Loucy (cell line): Measurements from ENCODE around the gene PCDHB8.
"Not testable (repeated sequence)": the region's sequence is repeated elsewhere in the genome, so short reads cannot be mapped to it uniquely, and the experiment has no call there.

ENCODE experiments used
- EZH2phosphoT487 ChIP-seq: fragments of 200-600 bp; IDR thresholded peaks from 2 replicates; pipeline ENCODE4 v1.6.1; 2018; ENCODE audit warnings: antibody characterized with exemption, mild to moderate bottlenecking, moderate library complexity, borderline replicate concordance
- TF ChIP-seq, protein P1 (sequence below): fragments of 200-600 bp; sonication (generic); conservative IDR thresholded peaks from 2 replicates; pipeline ENCODE4 v1.5.1; 2014; ENCODE audit warnings: mild to moderate bottlenecking, antibody characterized with exemption, low read length

DNA sequence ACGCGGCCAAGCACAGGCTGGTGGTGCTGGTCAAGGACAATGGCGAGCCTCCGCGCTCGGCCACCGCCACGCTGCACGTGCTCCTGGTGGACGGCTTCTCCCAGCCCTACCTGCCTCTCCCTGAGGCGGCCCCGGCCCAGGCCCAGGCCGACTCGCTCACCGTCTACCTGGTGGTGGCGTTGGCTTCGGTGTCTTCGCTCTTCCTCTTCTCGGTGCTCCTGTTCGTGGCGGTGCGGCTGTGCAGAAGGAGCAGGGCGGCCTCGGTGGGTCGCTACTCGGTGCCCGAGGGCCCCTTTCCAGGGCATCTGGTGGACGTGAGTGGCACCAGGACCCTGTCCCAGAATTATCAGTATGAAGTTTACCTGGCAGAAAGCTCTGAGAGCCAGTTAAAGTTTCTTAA, 19.7 kb upstream of the PCDHB8 start:
- TF ChIP-seq, protein P1, sequence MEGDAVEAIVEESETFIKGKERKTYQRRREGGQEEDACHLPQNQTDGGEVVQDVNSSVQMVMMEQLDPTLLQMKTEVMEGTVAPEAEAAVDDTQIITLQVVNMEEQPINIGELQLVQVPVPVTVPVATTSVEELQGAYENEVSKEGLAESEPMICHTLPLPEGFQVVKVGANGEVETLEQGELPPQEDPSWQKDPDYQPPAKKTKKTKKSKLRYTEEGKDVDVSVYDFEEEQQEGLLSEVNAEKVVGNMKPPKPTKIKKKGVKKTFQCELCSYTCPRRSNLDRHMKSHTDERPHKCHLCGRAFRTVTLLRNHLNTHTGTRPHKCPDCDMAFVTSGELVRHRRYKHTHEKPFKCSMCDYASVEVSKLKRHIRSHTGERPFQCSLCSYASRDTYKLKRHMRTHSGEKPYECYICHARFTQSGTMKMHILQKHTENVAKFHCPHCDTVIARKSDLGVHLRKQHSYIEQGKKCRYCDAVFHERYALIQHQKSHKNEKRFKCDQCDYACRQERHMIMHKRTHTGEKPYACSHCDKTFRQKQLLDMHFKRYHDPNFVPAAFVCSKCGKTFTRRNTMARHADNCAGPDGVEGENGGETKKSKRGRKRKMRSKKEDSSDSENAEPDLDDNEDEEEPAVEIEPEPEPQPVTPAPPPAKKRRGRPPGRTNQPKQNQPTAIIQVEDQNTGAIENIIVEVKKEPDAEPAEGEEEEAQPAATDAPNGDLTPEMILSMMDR, result not testable (repeated sequence)
- TF ChIP-seq EZH2phosphoT487, result not testable (repeated sequence)
